Activated CD4-positive, alpha-beta memory T cell treated with anti-CD3 and anti-CD28 coated beads, Interleukin-2, amount 10 ng/mL, durations not matched to agents 7 days and 5 days (primary cell): Measurements from ENCODE around the gene RSL24D1. TPM values are rescaled to one million over a fixed set of nuclear protein-coding genes. Genes with fewer than 3 reads are reported as not detected.

Experiments
- CTCF ChIA-PET: fragments of 350-600 bp; sonication (Branson Sonifier 250); formaldehyde crosslinking; loops from one replicate; lab custom pipeline; 2021; ENCODE audit warnings: antibody characterized with exemption, inconsistent platforms; lab: Charles Lee
- POLR2A ChIA-PET: fragments of 350-600 bp; sonication (Branson Sonifier 250); formaldehyde crosslinking; loops from one replicate; lab custom pipeline; 2021; ENCODE audit warnings: antibody characterized with exemption; lab: Charles Lee
- DNase-seq: peaks from one replicate; pipeline ENCODE4 v3.0.0-alpha.2; 2020
- H3K27ac Mint-ChIP-seq: one replicate; pipeline ENCODE4 v1.8.0; 2021; ENCODE audit warnings: mild to moderate bottlenecking, mixed read lengths
- H3K27me3 Mint-ChIP-seq: one replicate; pipeline ENCODE4 v1.8.0; 2021; ENCODE audit warnings: mixed read lengths
- H3K36me3 Mint-ChIP-seq: one replicate; pipeline ENCODE4 v1.8.0; 2021; ENCODE audit warnings: low read depth, mixed read lengths
- H3K4me1 Mint-ChIP-seq: one replicate; pipeline ENCODE4 v1.8.0; 2021; ENCODE audit warnings: mixed read lengths
- H3K4me3 Mint-ChIP-seq: one replicate; pipeline ENCODE4 v1.8.0; 2021; ENCODE audit warnings: mild to moderate bottlenecking, mixed read lengths
- H3K9me3 Mint-ChIP-seq: one replicate; pipeline ENCODE4 v1.8.0; 2021; ENCODE audit warnings: mixed read lengths
- total RNA-seq, 2 experiments: library from RNA; stranded (reverse); gene quantifications; one replicate each; pipeline ENCODE4 v1.2.3, GENCODE V29; 2021

The RSL24D1 gene
- total RNA-seq, 2 experiments from 2014 or later = 107 to 111 TPM

GRCh38 chr15:55132672-55133071 is 64.1 kb downstream of the RSL24D1 start:
- H3K9me3 Mint-ChIP-seq = peaks cover 20% of the 10 kb centered on the region
- H3K27me3 Mint-ChIP-seq = peaks cover 4% of the 10 kb centered on the region
- ChIA-PET POLR2A (no interaction called here), CTCF (no interaction called here)
- H3K4me3 Mint-ChIP-seq = no peak overlapping the region
- no peak for DNase-seq
- H3K36me3 Mint-ChIP-seq = no peaks in the 10 kb centered on the region
- no peak overlapping the region for H3K27ac Mint-ChIP-seq
- no peaks in the 10 kb centered on the region for H3K4me1 Mint-ChIP-seq

Other genes starting within 250 kb of the RSL24D1 start
- gene RAB27A, start 92.9 kb upstream of the RSL24D1 start, total RNA-seq = 10 to 100 TPM; 99.0 to 99.9 TPM
- 10 to 100 TPM; 14.7 to 14.9 TPM for gene PIGBOS1, start 122.2 kb upstream of the RSL24D1 start, total RNA-seq
- gene PIGB, start 122.3 kb upstream of the RSL24D1 start, total RNA-seq = 10 to 100 TPM; 28.9 to 29.3 TPM
- gene CCPG1, start 211.4 kb upstream of the RSL24D1 start, total RNA-seq = 10 to 100 TPM; 33.3 to 33.4 TPM
- not detected for gene PIERCE2, start 211.6 kb upstream of the RSL24D1 start, total RNA-seq